NCI-H2029 (cell line): ENCODE data around the gene GBP7.

Source experiments
- DNase-seq: peaks from one replicate; lab custom pipeline; 2025; lab: John Stamatoyannopoulos, UW

The GBP7 gene

GRCh38 chr1:89114662-89115061, 61.1 kb downstream of the GBP7 start:
- DNase-seq, result no peak

DNA sequence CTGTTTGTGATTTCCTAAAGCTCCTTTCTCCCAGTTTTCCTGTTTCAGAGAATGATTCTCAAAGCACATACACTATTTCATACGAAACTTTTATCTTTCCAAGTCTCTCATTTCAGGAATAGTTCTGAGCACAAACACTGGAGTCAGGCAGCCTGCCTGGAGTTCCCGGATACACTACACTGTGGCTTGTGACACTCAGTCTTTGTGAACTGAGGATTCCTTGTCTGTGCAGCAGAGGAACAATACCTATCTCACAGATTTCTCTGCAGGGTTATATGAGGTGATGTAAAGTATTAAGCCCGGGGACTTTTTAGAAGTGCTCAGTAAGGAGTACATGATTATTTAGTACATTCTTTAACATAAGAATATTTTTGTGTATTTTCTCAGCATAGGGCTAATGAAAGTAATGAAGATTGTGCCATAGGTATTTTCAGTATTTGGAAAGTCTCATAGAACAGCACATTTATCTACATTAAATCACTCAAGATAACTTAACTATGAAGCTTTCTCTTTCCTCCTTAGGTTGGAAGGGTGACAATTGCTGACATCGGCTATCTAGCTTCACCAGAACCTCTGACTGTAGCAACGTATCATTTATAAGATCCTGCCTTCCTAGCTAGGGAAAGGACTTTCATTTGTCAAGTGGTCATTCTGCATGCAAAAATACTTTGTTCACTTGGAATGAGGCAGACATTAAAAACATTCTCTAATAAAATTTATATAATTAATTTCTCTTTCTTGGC, 62.8 kb downstream of the GBP7 start:
- no peak for DNase-seq

GRCh38 chr1:89104687-89105086, 71.1 kb downstream of the GBP7 start:
- no peak for DNase-seq

- no peak for DNase-seq
Measured at GRCh38 chr1:89104147-89104546, 71.7 kb downstream of the GBP7 start.

- no peak for DNase-seq
Measured at GRCh38 chr1:89102021-89102420, 73.8 kb downstream of the GBP7 start.

- DNase-seq, result no peak
Measured at GRCh38 chr1:89100412-89100811, 75.4 kb downstream of the GBP7 start.

DNA sequence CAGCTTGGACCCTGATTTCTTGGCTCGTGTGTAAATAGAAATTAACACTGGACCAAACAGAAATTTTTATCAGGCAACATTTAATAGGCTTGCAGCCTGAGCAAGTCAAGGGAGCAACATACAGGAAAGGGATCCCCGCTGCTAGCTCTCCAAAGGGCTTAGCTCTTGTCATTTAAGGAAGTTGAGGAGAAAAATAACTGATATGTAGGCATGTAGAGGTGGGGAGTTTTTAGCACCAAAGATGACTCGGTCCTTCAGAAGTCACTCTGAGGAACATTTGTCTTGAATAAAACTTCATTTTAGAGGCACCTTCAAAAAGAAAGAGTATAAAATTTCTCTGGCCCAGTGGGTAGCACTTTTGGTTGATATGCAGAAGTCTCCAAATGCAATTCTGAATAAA, 76.9 kb downstream of the GBP7 start:
- DNase-seq, result no peak

GRCh38 chr1:89095737-89096136, 80.1 kb downstream of the GBP7 start:
- DNase-seq, result no peak

DNA sequence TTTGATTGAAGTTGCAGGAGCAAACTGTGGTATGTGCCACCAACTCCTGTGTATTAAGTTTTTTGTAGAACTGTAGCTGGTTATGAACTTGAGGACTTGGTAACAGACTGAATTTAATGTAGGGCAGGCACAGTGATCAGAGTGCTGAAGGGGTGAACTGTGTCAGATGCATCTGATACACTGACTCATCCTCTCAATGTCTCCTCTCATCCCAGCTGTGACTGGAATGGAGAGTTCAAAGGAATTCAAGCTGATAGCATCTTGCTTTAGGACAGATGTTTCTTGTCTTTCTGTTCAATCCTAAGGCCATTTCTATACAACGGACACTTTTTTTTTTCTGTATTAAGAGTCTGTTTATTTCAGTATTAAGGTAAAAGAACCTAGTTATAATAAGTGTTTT, 85.8 kb downstream of the GBP7 start:
- no peak for DNase-seq

GRCh38 chr1:89088572-89088971, 87.2 kb downstream of the GBP7 start:
- no peak for DNase-seq

DNA sequence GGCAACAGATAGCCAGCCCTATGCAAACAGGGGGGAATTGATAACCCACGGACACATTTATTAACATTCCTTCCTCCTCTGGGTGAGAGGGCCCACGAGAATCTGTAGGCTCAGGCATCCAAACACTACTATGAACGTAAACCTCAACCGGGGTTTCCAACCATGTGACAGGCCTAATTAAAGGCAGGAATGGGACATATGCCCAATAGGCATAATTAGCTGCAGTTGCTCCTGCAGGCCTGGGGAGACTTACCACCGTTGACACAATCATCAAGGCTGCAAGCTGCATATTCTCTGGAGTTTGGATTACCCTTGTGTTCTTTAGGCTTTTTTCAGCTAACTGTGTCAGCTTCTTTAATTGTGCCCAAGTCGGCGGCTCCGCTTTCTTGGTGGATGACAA, 88.6 kb downstream of the GBP7 start:
- DNase-seq, result no peak

- DNase-seq, result peak; percentile 57
Measured at GRCh38 chr1:89085781-89086180, 90.0 kb downstream of the GBP7 start.
